ENCODE measurements around the gene ZCWPW2.

ZCWPW2 gene

GRCh38 chr3:28343144-28343543, 5.4 kb upstream of the ZCWPW2 start:
- H3K27ac ChIP-seq: no peak overlapping the region
- peaks cover 28 to 50% of the 10 kb centered on the region in 2 experiments for H3K4me1 ChIP-seq (ENCODE audit: control insufficient read depth in 1 of 2, insufficient read depth in 1 of 2, low read depth in 1 of 2, low read length in 1 of 2)
- H3K4me3 ChIP-seq (ENCODE audit: low read depth in 1 of 2, low read length in 1 of 2): no peak overlapping the region
- H3K9me3 ChIP-seq: no peaks in the 10 kb centered on the region
- no peaks in the 10 kb centered on the region for H3K27me3 ChIP-seq
- TF ChIP-seq, protein P1, sequence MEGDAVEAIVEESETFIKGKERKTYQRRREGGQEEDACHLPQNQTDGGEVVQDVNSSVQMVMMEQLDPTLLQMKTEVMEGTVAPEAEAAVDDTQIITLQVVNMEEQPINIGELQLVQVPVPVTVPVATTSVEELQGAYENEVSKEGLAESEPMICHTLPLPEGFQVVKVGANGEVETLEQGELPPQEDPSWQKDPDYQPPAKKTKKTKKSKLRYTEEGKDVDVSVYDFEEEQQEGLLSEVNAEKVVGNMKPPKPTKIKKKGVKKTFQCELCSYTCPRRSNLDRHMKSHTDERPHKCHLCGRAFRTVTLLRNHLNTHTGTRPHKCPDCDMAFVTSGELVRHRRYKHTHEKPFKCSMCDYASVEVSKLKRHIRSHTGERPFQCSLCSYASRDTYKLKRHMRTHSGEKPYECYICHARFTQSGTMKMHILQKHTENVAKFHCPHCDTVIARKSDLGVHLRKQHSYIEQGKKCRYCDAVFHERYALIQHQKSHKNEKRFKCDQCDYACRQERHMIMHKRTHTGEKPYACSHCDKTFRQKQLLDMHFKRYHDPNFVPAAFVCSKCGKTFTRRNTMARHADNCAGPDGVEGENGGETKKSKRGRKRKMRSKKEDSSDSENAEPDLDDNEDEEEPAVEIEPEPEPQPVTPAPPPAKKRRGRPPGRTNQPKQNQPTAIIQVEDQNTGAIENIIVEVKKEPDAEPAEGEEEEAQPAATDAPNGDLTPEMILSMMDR (IDR thresholded peaks at IDR 0.05): no peak
- peaks cover 22% of the 10 kb centered on the region for H3K36me3 ChIP-seq

- no peaks in the 10 kb centered on the region for H3K9me3 ChIP-seq
- TF ChIP-seq, protein P1 (IDR thresholded peaks at IDR 0.05): no peak
- H3K27ac ChIP-seq: no peak overlapping the region
- no peak overlapping the region for H3K4me3 ChIP-seq (ENCODE audit: low read depth in 1 of 2, low read length in 1 of 2)
- H3K4me1 ChIP-seq (ENCODE audit: control insufficient read depth in 1 of 2, insufficient read depth in 1 of 2, low read depth in 1 of 2, low read length in 1 of 2): peaks cover 39 to 60% of the 10 kb centered on the region in 2 experiments
- H3K27me3 ChIP-seq: no peaks in the 10 kb centered on the region
- H3K36me3 ChIP-seq: no peaks in the 10 kb centered on the region
Measured at GRCh38 chr3:28345690-28346089, 2.8 kb upstream of the ZCWPW2 start.

- peak overlapping the region; percentile 88 to 94 for H3K4me3 ChIP-seq (ENCODE audit: low read depth in 1 of 2, low read length in 1 of 2)
- H3K9me3 ChIP-seq: no peaks in the 10 kb centered on the region
- H3K36me3 ChIP-seq: no peaks in the 10 kb centered on the region
- TF ChIP-seq, protein P1 (IDR thresholded peaks at IDR 0.05): no peak
- H3K27me3 ChIP-seq: no peaks in the 10 kb centered on the region
- peaks cover 39 to 56% of the 10 kb centered on the region in 2 experiments for H3K4me1 ChIP-seq (ENCODE audit: control insufficient read depth in 1 of 2, insufficient read depth in 1 of 2, low read depth in 1 of 2, low read length in 1 of 2)
- peak overlapping the region; percentile 93 for H3K27ac ChIP-seq
Measured at GRCh38 chr3:28347374-28348264, 902 bp upstream of the ZCWPW2 start.

- Histone ChIP-seq H3K9me3 (no peaks in the 10 kb centered on the region), H3K4me3 (ENCODE audit: low read depth in 1 of 2, low read length in 1 of 2) (peak overlapping the region; percentile 88 to 94), H3K27me3 (no peaks in the 10 kb centered on the region), H3K27ac (peak overlapping the region; percentile 93), H3K4me1 (ENCODE audit: control insufficient read depth in 1 of 2, insufficient read depth in 1 of 2, low read depth in 1 of 2, low read length in 1 of 2) (peaks cover 39 to 56% of the 10 kb centered on the region in 2 experiments), H3K36me3 (no peaks in the 10 kb centered on the region)
- TF ChIP-seq, protein P1 (IDR thresholded peaks at IDR 0.05): no peak
Measured at GRCh38 chr3:28348265-28348628, 274 bp upstream of the ZCWPW2 start.

GRCh38 chr3:28349469-28350000, 1.0 kb downstream of the ZCWPW2 start:
- peak overlapping the region; percentile 93 for H3K27ac ChIP-seq
- H3K36me3 ChIP-seq: no peaks in the 10 kb centered on the region
- H3K27me3 ChIP-seq: no peaks in the 10 kb centered on the region
- peaks cover 39 to 47% of the 10 kb centered on the region in 2 experiments for H3K4me1 ChIP-seq (ENCODE audit: control insufficient read depth in 1 of 2, insufficient read depth in 1 of 2, low read depth in 1 of 2, low read length in 1 of 2)
- TF ChIP-seq, protein P1 (IDR thresholded peaks at IDR 0.05): no peak
- H3K9me3 ChIP-seq: no peaks in the 10 kb centered on the region
- H3K4me3 ChIP-seq (ENCODE audit: low read depth in 1 of 2, low read length in 1 of 2): peak overlapping the region; percentile 88 to 94

Data from neutrophil (primary cell).